HG02798 (cell line): ENCODE results near the gene TOX2.

Experiments used
- ATAC-seq: cut with Tn5 transposase; IDR thresholded peaks from one replicate; pipeline ENCODE4 v1.9.1; 2021; ENCODE audit warnings: mild to moderate bottlenecking; ENCODE audit not compliant: unreplicated experiment, poor library complexity

Gene TOX2

GRCh38 chr20:44115181-44115580 is 200.5 kb downstream of the TOX2 start:
- no peak for ATAC-seq

GRCh38 chr20:44115762-44116644 is 201.4 kb downstream of the TOX2 start:
- no peak for ATAC-seq

- ATAC-seq = no peak
These were observed 202.9 kb downstream of the TOX2 start for GRCh38 chr20:44117296-44118184.

GRCh38 chr20:44118185-44119033 is 203.8 kb downstream of the TOX2 start:
- no peak for ATAC-seq
